Measurements from ENCODE around the gene TNKS1BP1. TPM values are rescaled to one million over a fixed set of nuclear protein-coding genes. Genes with fewer than 3 reads are reported as not detected.

Gene TNKS1BP1
- total RNA-seq, 1 experiment from 2014 or later: 94.6 TPM

GRCh38 chr11:57354699-57355098 lies 29.9 kb upstream of the TNKS1BP1 start:
- ATAC-seq (no peak), DNase-seq (ENCODE audit: low read depth, low spot score) (no peak)
- no peak overlapping the region for H3K27ac ChIP-seq (ENCODE audit: low read length)
- 0 out of 2 replicates have a peak, but pooled peaks cover 3% of the 10 kb centered on the region for H3K9me3 ChIP-seq (ENCODE audit: control insufficient read depth, insufficient read depth, low read depth, low read length)
- no TSS peak for BruUV-seq (replicated peaks)
- ChIA-PET POLR2A (no interaction called here), CTCF (no interaction called here)
- no peak overlapping the region for H3K4me3 ChIP-seq (ENCODE audit: low read depth in 2 of 2, low read length in 2 of 2)
- no peaks in the 10 kb centered on the region for H3K27me3 ChIP-seq (ENCODE audit: control insufficient read depth, insufficient read depth, low read length)
- H3K4me1 ChIP-seq (ENCODE audit: control insufficient read depth, insufficient read depth, low read length): 0 out of 2 replicates have a peak, but pooled peaks cover 3% of the 10 kb centered on the region
- no peak for TF ChIP-seq TCF7L2 (IDR thresholded peaks at IDR 0.05; ENCODE audit: low read depth, low read length)
- in situ Hi-C loops (cut with HindIII; ENCODE audit: low pct_unique_long_range_greater_than_20kb, low sequenced_read_pairs): no loop called here
- intact Hi-C loops (cut with micrococcal nuclease; ENCODE audit: unreplicated experiment): no loop called here
- H3K36me3 ChIP-seq (ENCODE audit: control insufficient read depth, insufficient read depth, low read length): no peaks in the 10 kb centered on the region

GRCh38 chr11:57353852-57354251 lies 29.1 kb upstream of the TNKS1BP1 start:
- POLR2A ChIA-PET: no interaction called here
- TF ChIP-seq TCF7L2 (IDR thresholded peaks at IDR 0.05; ENCODE audit: low read depth, low read length) (no peak), CTCF (IDR thresholded peaks at IDR 0.05) (no peak), SIN3A (IDR thresholded peaks at IDR 0.05; ENCODE audit: borderline replicate concordance, insufficient read depth, low read depth, low read length) (no peak), REST (IDR thresholded peaks at IDR 0.05; ENCODE audit: insufficient read depth in 1 of 2, low read depth in 2 of 2, low read length in 1 of 2) (no peak), POLR2AphosphoS5 (IDR thresholded peaks at IDR 0.05; ENCODE audit: low read depth, low read length) (no peak)
- no peaks in the 10 kb centered on the region for H3K4me1 ChIP-seq (ENCODE audit: control insufficient read depth, insufficient read depth, low read length)
- CTCF ChIA-PET: no interaction called here
- ATAC-seq (no peak), DNase-seq (ENCODE audit: low read depth, low spot score) (no peak)
- no peak overlapping the region for H3K4me3 ChIP-seq (ENCODE audit: low read depth in 2 of 2, low read length in 2 of 2)
- intact Hi-C loops (cut with micrococcal nuclease; ENCODE audit: unreplicated experiment) (no loop called here), in situ Hi-C loops (cut with HindIII; ENCODE audit: low pct_unique_long_range_greater_than_20kb, low sequenced_read_pairs) (no loop called here)
- no peaks in the 10 kb centered on the region for H3K27me3 ChIP-seq (ENCODE audit: control insufficient read depth, insufficient read depth, low read length)
- no TSS peak for BruUV-seq (replicated peaks)
- no peak overlapping the region for H3K27ac ChIP-seq (ENCODE audit: low read length)
- H3K36me3 ChIP-seq (ENCODE audit: control insufficient read depth, insufficient read depth, low read length): no peaks in the 10 kb centered on the region
- H3K9me3 ChIP-seq (ENCODE audit: control insufficient read depth, insufficient read depth, low read depth, low read length): 0 out of 2 replicates have a peak, but pooled peaks cover 3% of the 10 kb centered on the region

GRCh38 chr11:57353446-57353845 lies 28.7 kb upstream of the TNKS1BP1 start:
- POLR2A ChIA-PET: no interaction called here
- TF ChIP-seq REST (IDR thresholded peaks at IDR 0.05; ENCODE audit: insufficient read depth in 1 of 2, low read depth in 2 of 2, low read length in 1 of 2) (no peak), POLR2AphosphoS5 (IDR thresholded peaks at IDR 0.05; ENCODE audit: low read depth, low read length) (no peak), CTCF (IDR thresholded peaks at IDR 0.05) (no peak), TCF7L2 (IDR thresholded peaks at IDR 0.05; ENCODE audit: low read depth, low read length) (no peak), SIN3A (IDR thresholded peaks at IDR 0.05; ENCODE audit: borderline replicate concordance, insufficient read depth, low read depth, low read length) (no peak)
- DNase-seq (ENCODE audit: low read depth, low spot score) (no peak), ATAC-seq (no peak)
- H3K27me3 ChIP-seq (ENCODE audit: control insufficient read depth, insufficient read depth, low read length): no peaks in the 10 kb centered on the region
- no peak overlapping the region for H3K27ac ChIP-seq (ENCODE audit: low read length)
- BruUV-seq (replicated peaks): no TSS peak
- no peak overlapping the region for H3K4me3 ChIP-seq (ENCODE audit: low read depth in 2 of 2, low read length in 2 of 2)
- intact Hi-C loops (cut with micrococcal nuclease; ENCODE audit: unreplicated experiment) (no loop called here), in situ Hi-C loops (cut with HindIII; ENCODE audit: low pct_unique_long_range_greater_than_20kb, low sequenced_read_pairs) (no loop called here)
- no peaks in the 10 kb centered on the region for H3K4me1 ChIP-seq (ENCODE audit: control insufficient read depth, insufficient read depth, low read length)
- H3K36me3 ChIP-seq (ENCODE audit: control insufficient read depth, insufficient read depth, low read length): no peaks in the 10 kb centered on the region
- 0 out of 2 replicates have a peak, but pooled peaks cover 3% of the 10 kb centered on the region for H3K9me3 ChIP-seq (ENCODE audit: control insufficient read depth, insufficient read depth, low read depth, low read length)
- CTCF ChIA-PET: no interaction called here
